ENCODE results near the gene TMEM242.
"Not testable (repeated sequence)": the region's sequence is repeated elsewhere in the genome, so short reads cannot be mapped to it uniquely, and the experiment has no call there.

The TMEM242 gene

DNA sequence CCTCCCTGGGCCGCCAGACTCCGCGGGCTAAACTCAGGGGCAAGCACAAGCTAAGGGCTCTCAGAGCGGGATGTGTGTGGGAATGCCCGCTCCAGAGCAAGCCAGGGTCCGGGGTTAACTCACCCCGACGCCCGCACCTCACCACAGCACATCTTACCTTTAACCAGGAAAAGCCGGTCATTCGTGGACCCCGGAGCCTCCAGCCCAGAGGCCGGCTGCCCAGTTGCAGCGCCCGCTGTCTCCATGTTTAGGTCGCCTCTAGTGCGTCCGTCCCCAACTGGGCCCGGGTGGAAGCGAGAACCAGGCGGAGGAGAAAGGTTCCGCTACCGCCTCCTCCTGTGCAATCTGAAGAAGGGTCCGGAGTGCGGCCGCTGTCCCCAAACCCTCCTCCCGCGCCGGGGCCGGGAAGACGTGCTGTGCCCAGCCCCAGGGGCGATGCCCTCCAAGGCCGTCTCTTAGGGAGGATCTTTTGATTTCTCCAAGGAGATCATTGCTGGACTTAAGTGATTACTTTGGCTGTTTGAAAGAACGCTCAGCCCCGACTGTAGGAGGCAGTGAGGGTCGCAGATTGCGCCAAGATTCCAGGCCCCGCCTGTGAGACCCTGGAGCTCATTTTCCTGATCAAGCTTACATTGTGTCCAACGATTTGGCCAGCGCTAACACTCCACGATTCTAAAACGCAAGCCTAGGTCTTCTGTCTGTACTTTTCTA is at the start of gene TMEM242:
Gene TMEM242 (minus strand): TSS at position 265 of the 711 bp plus-strand sequence. CDS start 20 bp downstream, at position 245.
- peak; percentile 98 for DNase-seq

DNA sequence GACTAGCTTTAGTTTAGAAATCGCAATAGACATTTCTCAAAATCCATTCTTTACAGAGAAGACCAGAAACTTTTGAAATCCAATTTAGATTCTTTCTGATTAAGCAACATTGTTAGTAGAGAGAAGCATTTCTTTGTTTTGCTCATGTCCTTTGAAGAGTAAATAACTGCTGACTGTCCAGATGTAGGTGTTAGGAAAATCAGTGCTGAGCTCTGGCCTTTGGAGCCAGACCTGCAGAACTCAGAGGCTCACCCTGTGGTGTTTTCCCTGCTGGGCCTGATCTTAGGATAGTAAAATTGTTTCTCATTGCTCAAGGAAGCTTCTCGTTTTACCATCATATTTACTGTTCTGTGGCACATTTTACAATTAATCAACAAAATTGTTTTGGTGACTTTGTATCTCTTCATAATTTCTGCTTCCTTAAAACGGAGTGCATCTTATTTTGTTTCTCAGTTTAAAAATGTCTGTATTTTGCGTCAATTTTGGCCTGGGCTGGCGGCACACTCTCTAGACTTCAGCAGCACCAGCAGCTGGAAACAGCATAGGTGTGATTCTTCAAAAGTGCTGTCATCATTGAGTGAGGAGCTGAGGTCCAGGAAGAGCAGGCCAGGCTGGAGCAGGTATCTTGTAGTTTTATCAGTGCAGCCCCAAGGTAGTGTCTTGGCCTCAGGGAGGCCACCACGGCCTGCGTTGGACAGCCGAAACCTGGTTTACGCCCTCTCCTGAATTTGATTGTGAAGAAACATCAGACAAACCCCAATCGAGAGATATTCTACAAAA is 49.4 kb upstream of the TMEM242 start:
- DNase-seq = no peak

DNA sequence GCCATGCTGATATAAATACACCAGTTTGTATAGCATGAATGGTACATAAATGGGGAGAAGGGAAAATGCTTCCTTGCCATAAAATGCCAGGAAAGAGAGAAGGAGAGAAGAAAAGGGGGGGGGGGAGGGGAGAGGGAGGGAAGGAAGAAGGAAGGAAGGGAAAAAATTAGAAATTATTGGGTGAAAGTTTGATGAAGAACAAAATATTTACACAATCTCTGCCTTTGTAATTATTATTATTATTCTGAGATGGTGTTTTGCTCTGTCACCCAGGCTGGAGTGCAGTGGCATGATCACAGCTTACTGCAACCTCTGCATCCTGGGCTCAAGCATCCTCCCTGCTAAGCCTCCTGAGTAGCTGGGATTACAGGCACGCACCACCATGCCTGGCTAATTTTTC is 47.4 kb upstream of the TMEM242 start:
- no peak for DNase-seq

DNA sequence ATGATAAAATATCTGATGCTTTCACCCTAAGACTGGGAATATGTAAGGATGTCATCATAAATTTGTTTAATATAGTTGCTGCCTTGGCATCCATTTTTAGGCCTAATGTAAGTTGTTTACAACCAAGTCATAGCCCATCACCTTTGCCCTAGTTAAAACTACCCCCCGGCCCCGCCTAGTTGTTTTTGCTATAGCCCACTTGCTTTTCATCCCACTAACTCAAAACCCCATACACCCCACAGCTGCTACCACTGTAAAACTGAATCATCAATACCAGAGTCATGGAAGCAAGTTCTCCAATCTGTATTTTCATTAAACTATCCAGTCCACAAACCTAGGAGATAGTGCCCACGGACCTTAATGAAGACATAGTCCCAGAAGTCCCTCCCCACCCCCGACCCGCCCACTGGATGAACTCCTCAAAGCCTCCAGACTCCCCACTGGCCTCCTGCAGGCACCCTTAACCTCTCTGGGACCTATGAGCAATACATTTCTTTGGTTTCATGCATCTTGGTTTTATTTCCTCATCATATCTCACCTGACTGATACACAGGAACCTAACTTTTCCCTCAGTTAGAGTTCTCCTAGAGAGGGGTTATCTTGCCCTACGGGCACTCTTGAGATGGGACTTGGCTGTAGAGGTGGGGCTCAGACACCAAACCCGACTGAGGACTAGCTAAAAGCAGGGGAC is 45.2 kb upstream of the TMEM242 start:
- no peak for DNase-seq

GRCh38 chr6:157366648-157367047 is 43.3 kb upstream of the TMEM242 start:
- DNase-seq = no peak

DNA sequence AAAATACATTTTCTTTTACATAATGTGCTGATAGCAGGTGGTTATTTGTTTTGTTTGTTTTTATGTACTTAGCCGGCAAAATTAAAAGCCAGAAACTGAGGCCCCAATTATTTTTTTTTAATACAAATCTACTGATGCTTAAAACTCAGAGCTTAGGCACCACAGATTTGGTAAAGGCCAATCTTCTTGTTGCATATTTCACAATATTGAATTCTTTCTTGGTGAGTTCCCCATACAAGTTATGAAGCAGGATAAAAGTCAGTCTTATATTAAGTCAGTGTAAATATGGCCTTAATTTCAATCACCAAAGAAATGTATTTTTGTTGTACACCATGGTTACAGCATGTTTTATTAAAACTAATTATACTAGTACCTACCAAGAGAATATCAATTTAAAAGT is 41.4 kb upstream of the TMEM242 start:
- DNase-seq = no peak

DNA sequence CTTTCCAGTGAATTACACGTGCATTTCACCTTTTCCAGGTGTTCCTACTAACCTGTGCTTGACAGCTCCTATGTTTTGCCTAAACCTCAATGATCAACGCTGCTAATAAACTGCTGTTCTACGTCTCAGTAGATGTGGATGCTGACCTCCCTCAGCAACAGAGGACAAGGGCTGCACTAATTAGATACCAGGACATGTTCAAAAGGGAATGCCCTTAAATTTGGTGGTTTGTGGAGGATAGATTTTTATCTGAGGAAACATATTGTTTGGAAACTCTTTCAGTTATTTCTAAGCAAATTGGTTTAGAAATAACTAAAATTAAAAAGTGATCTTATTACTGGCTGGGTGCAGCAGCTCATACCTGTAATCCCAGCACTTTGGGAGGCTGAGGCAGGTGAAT is 38.6 kb upstream of the TMEM242 start:
- no peak for DNase-seq

DNA sequence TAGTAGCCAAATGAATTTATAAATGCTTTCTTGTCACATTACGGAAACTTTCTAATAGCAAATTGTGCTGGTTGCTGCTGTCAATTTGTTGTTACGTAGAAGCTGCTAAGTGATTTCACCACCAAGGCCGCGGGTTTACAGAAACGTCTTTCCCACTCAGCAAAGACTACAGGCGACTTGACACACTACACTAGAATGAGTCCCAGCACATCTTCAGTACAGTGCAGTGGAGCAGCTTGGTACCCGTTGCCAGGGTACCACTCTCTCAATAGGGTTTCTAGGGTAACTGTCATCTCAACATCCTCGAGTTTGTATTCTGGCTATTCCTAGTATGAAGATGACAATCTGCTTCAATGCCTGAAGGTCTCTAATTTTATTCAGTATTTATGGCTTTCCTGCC is 35.0 kb upstream of the TMEM242 start:
- DNase-seq = no peak

DNA sequence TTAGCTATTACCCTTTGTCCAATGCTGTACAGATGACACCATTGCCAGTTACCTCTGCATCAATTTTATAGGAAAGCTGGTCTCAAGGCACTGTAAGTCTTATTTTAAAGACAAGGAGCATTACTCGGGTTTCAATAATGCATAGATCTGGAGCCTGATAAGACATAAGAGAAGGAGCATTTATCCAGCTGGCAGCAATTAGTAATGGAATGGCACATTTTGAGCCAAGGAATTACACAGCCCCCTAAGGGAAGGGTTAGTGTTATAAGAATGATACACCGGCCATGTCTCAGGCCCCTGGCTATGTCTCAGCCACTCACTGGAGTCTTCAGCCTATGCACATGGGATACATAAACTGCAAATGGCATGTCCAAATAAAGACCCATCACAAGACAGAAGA is 23.1 kb upstream of the TMEM242 start:
- DNase-seq = no peak

DNA sequence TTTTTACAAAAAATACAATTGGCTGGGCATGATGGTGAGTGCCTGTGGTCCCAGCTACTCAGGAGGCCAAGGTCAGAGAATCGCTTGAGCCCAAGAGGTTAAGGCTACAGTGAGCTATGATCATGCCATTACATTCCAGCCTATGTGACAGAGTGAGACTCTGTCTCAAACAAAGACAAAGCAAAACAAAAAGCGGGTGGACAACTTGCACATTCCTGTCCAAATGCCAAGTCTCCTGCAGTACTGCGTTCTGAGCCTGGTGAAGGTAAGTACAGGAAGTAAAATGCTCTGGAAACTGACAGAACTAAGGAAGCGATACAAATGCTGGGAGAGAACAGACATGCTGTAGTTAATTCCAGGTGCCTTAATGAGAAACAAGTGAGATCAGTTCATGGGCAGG is 20.4 kb upstream of the TMEM242 start:
- DNase-seq = no peak

DNA sequence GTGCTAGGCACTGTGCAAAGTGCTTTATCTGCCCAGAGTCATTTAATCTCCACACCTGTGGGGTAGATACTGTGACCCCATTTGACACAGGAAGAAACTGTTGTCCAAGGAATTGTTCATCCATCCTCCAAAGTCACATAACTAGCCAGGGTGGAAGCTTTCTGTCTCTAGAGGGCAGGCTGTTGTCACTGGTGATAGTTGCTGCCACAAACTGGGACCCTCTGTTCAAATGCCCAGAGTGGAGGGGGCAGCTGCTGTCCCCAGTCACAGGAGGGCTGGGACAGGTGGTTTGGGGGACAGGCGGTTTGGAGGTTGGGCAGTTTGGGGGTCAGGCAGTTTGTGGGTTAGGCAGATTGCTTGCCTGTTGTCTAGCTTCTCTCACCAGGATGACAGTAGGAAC is 16.1 kb upstream of the TMEM242 start:
- no peak for DNase-seq

DNA sequence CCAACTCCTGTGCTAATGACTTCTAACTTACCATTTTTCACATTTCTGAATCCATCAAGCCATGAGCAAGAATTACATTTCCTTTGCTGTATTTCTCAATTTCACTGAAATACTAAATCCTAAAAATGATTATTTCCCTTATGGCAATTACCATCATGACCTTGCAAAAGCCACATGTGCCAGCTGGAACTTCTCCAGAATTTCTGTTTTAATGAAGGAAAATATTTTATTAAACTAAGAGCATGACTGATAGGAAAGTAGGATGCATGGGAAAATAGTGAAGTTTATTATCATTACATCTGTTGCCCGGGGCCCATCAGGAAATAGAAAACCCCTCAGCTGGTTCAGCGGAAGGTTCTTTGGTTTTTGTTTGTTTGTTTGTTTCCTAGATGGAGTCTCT is 14.4 kb upstream of the TMEM242 start:
- DNase-seq = no peak

- not testable (repeated sequence) for DNase-seq
Observed at GRCh38 chr6:157337276-157337675, 14.0 kb upstream of the TMEM242 start.

DNA sequence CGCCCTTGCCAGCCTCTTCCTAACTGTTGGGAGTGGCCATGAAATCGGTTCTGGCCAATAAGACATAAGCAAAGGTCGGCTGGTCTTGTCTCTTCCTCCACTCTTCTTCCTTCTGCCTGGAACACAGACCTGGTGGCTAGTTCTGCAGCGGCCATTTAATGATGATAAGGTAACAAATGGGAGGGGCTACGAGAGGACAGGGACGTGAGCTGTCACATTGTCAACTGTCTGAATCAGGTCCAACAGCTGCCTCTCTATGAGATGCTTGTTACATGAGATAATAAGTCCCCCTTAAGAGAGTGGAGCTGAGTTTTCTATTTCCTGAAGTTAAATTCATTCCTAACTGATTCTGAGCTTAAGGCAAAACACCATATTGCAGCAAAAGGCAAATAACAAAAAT is 12.5 kb upstream of the TMEM242 start:
- no peak for DNase-seq

- no peak for DNase-seq
Observed at GRCh38 chr6:157333956-157334355, 10.6 kb upstream of the TMEM242 start.

- no peak for DNase-seq
Observed at GRCh38 chr6:157333537-157333936, 10.2 kb upstream of the TMEM242 start.

DNA sequence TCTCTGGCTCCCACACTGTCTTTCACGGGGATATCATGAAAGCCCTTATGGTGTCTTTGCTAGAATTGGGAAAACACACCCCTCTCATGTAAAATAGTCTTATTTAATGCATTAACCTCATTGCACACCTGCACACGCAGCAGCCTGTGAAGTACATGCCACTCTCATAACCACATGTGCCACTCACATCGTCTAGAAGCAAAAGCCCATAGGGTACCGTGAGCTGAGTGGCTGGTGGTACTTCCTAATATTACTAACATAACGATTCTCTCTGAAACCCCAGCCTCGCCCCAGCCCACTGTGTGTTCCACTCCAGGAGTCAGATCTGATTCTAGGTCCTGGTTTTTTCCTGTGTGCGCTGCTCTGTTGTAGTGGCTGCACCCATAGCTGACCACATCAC is 9.5 kb upstream of the TMEM242 start:
- no peak for DNase-seq

- no peak for DNase-seq
Observed at GRCh38 chr6:157330831-157331230, 7.5 kb upstream of the TMEM242 start.

DNA sequence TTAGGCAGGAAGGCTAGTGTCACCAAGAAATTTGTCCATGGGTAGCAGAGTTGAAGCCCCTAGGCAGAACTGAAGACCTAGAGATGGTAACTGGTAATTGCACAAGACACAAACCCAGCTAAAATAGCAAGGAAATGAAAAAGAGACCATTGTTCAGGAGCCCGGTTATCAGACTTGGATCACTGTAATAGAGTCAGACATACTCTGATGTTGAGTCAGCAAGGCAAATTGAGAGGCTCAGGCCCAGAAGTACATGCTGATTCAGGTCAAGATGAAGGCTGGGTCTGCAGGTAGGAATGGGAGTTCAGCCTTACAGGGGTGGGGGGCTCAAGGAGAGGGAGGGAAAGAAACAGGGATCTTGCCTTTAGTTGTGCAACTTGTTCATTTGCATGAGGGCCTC is 6.5 kb upstream of the TMEM242 start:
- no peak for DNase-seq

DNA sequence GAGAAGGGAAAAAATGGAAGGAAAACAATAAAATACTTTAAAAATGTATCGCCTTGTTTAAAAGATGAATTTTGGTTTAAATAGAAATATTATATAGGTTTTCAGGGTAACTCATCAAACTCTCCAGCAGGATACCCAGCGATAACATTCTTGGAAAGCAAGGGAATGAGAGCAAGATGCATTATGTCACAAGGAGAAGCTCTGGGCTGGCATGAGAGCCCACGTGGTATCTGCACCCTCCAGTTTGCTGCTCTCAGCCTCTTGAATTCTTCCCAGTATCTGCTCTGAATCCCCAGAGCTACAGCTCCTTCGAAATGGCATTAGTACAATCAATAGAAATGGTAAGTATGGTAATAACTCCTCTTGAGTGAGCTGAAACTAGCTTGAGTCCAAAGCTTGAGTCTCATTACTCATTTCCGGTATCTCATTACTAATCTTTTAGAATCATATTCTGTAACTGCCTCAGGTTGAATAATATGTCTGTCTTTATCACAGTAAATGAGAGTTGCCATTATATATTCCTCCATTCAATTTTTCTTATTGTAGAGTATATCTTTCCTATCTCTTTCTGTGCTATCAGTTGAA is 4.9 kb upstream of the TMEM242 start:
- DNase-seq = no peak

GRCh38 chr6:157326979-157327378 is 3.7 kb upstream of the TMEM242 start:
- DNase-seq = no peak

- DNase-seq = no peak
Observed at GRCh38 chr6:157325069-157325805, 1.9 kb upstream of the TMEM242 start.

GRCh38 chr6:157323966-157324300 is 614 bp upstream of the TMEM242 start:
- DNase-seq = no peak

All from eye (tissue), 1 donor.